Lower lobe of right lung (tissue), 2 donors: ENCODE results near the gene NQO1. TPM values are rescaled to one million over a fixed set of nuclear protein-coding genes. Genes with fewer than 3 reads are reported as not detected.

Experiments used
- ATAC-seq, 2 donors: fragments of 200-7000 bp; cut with Tn5 transposase; one replicate each; pipeline ENCODE4 v1.9.1; 2020 to 2022; ENCODE audit warnings: mild to moderate bottlenecking in 2 of 2, moderate library complexity in 2 of 2
- DNase-seq: peaks from one replicate; pipeline ENCODE4 v3.0.0-alpha.2; 2020
- H3K27ac ChIP-seq: fragments of 200-600 bp; one replicate; pipeline ENCODE4 v1.8.0; 2022
- H3K27me3 ChIP-seq: fragments of 200-600 bp; one replicate; pipeline ENCODE4 v1.8.0; 2022; ENCODE audit warnings: low read depth
- H3K36me3 ChIP-seq: fragments of 200-600 bp; one replicate; pipeline ENCODE4 v1.8.0; 2022; ENCODE audit warnings: mild to moderate bottlenecking
- H3K4me1 ChIP-seq: fragments of 200-600 bp; one replicate; pipeline ENCODE4 v1.8.0; 2022
- H3K4me3 ChIP-seq: fragments of 200-600 bp; one replicate; pipeline ENCODE4 v1.8.0; 2022; ENCODE audit warnings: mild to moderate bottlenecking
- H3K9me3 ChIP-seq: fragments of 200-600 bp; one replicate; pipeline ENCODE4 v1.8.0; 2022
- CTCF ChIP-seq: fragments of 200-600 bp; IDR thresholded peaks from one replicate; pipeline ENCODE4 v1.8.0; 2022; ENCODE audit warnings: antibody characterized with exemption, mild to moderate bottlenecking
- intact Hi-C: fragments of 100-400 bp; cut with DNase I; formaldehyde crosslinking; loops from one replicate; pipeline ENCODE4 v1.11.0; 2022
- total RNA-seq: library from RNA; stranded (reverse); fragmentation: NEBNext Ultra II Directional; extraction: Animal tissue kit (Norgen Biotek cat#: 25700); gene quantifications from one replicate; pipeline ENCODE4 v1.2.1, GENCODE V29; 2021
- donor health status: DM: no; HTN: yes; CAD: no; lungs with severe emphysema.

Gene NQO1
- total RNA-seq, 1 donor from 2014 or later, result 57.8 TPM

DNA sequence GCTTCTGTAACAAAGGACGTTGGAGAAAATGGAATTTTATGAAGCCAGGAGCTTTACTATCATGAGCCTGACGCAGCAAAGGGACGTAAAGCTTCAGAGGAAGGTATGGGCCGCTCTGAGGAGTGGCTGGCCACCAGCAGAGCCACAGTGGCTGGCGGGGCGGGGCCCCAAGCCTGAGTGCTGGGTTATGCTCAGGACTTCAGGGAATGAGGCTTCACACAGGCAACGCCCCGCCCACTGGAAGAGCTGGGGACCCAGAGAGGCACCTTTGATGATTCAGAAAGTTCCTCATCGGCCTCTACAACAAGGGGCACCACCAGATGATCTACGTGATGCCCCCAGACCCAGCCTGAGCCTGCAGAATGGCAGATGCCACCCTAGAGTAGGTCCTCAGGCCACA lies 19.6 kb upstream of the NQO1 start:
- peaks cover 100% of the 10 kb centered on the region for H3K36me3 ChIP-seq
- intact Hi-C loops, result no loop called here
- no peak for DNase-seq

GRCh38 chr16:69745232-69745612 lies 18.9 kb upstream of the NQO1 start:
- intact Hi-C loops, result no loop called here
- H3K36me3 ChIP-seq, result peaks cover 100% of the 10 kb centered on the region
- H3K4me1 ChIP-seq, result peaks cover 5% of the 10 kb centered on the region
- no peak overlapping the region for H3K27ac ChIP-seq
- ATAC-seq (no peak), DNase-seq (no peak)
- H3K27me3 ChIP-seq, result no peaks in the 10 kb centered on the region
- no peak for TF ChIP-seq CTCF
- H3K4me3 ChIP-seq, result no peak overlapping the region
- H3K9me3 ChIP-seq, result no peaks in the 10 kb centered on the region

More for the DNA sequence above, 19.6 kb upstream of the NQO1 start:
- Histone ChIP-seq H3K9me3 (no peaks in the 10 kb centered on the region), H3K4me3 (no peak overlapping the region), H3K4me1 (peaks cover 5% of the 10 kb centered on the region), H3K27ac (no peak overlapping the region), H3K27me3 (no peaks in the 10 kb centered on the region)
- no peak for TF ChIP-seq CTCF
- peak in 1 of 2 donors; percentile 50 for ATAC-seq

- H3K36me3 ChIP-seq, result peaks cover 99% of the 10 kb centered on the region
These were observed 18.2 kb upstream of the NQO1 start for GRCh38 chr16:69744363-69745231.

GRCh38 chr16:69741951-69742904 lies 15.9 kb upstream of the NQO1 start:
- peak overlapping the region; percentile 36 for H3K27ac ChIP-seq
- intact Hi-C loops, result no loop called here
- ATAC-seq, result peak; percentile 33 to 39

More at GRCh38 chr16:69744363-69745231, 18.2 kb upstream of the NQO1 start:
- peaks cover 5% of the 10 kb centered on the region for H3K4me1 ChIP-seq
- no peak for TF ChIP-seq CTCF
- H3K27ac ChIP-seq, result no peak overlapping the region
- no peaks in the 10 kb centered on the region for H3K9me3 ChIP-seq
- no peaks in the 10 kb centered on the region for H3K27me3 ChIP-seq
- ATAC-seq, result no peak
- no peak overlapping the region for H3K4me3 ChIP-seq
- DNase-seq, result no peak
- intact Hi-C loops, result no loop called here

More at GRCh38 chr16:69741951-69742904, 15.9 kb upstream of the NQO1 start:
- H3K27me3 ChIP-seq, result no peaks in the 10 kb centered on the region
- peaks cover 75% of the 10 kb centered on the region for H3K36me3 ChIP-seq
- H3K4me1 ChIP-seq, result peaks cover 5% of the 10 kb centered on the region
- no peak overlapping the region for H3K4me3 ChIP-seq
- TF ChIP-seq CTCF, result no peak
- no peaks in the 10 kb centered on the region for H3K9me3 ChIP-seq
- peak; percentile 74 for DNase-seq
